HT-29 (cell line): ENCODE measurements around the gene KCTD12. TPM values are rescaled to one million over a fixed set of nuclear protein-coding genes. Genes with fewer than 3 reads are reported as not detected.

Source experiments
- DNase-seq: peaks from one replicate; pipeline ENCODE4 v3.0.0-alpha.2; 2015; ENCODE audit warnings: low spot score
- total RNA-seq: library from RNA; depleted of rRNA; stranded (reverse); fragments of >200 nt; shearing (Covaris generic); gene quantifications from 2 replicates; pipeline ENCODE4 v1.2.3, GENCODE V29; 2014

The KCTD12 gene
- total RNA-seq, 1 experiment from 2014 or later: 7.4 TPM

DNA sequence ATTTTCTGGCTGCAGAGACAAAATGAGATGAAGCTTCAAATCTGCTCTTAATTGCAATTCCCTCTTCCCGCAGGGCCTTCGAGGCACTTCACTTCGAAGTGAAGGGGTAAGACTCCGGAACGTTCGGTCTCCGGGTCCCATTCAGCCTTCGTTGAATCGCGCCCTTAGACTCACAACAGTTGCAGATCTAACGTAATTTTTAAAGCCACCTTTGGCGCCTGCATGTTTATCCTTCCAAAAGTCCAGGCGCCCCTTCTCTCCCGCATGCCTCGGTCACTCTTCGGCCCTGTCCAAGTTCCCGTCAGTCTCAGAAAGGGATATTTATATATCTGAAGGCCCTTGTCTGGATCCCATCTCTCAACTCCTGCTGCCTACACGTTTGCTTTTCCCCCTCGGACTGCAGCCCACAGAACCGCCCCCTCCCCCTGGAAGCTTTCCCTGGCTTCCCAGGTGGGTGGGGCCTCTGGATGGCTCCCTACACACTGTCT lies 915 bp upstream of the KCTD12 start:
- no peak for DNase-seq

DNA sequence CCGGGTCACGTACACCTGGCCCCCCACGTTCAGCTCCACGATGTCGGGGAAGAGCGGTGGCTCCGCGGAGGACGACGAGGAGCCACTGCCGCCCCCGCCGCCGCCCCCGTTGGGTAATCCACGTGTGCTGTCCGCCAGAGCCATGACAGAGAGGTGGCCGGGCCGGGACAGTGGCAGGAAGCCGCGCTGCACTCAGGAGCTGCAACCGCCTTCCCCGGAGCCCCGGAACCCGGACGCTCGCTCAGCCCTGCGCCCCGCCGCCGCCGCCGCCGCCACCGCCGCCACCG lies 257 bp downstream of the KCTD12 start:
- DNase-seq: no peak

DNA sequence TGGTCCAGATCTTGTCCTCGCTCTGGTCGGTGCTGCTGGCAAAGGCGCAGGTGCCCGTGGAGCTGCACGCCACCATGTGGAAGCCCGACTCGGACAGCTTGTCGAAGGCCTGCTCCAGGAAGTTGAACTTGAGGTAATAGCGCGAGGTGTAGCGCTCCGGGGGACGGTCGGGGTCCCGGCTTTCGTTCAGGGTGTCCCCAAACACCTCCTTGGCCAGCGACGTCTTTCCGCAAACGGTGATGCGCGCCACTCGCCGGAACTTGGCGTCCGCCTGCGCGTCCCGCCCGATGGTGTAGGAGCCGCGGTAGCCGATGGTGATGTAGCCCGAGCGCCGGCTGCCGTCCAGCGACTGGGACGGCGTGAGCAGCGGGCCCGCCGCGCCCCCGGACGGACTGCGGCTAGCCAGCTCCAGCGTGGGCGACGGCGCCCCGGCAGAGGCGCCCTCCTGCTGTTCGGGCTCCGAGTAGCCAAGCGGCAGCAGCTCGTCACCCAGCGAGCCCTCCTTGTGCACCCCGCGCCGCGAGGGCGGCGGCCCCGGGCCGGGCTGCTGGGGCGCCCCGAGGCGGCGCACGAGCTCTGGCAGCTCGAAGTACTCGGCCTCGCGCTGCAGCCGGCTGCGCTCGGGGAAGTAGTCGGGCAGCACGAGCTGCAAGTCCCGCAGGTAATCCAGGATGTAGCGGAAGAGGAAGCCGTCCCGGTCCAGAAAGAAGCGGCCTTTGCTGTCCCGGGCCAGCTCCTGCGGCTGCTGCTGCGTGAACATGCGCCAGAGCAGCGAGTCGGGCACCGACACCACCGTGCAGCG lies 801 bp downstream of the KCTD12 start:
- DNase-seq: peak; percentile 80

DNA sequence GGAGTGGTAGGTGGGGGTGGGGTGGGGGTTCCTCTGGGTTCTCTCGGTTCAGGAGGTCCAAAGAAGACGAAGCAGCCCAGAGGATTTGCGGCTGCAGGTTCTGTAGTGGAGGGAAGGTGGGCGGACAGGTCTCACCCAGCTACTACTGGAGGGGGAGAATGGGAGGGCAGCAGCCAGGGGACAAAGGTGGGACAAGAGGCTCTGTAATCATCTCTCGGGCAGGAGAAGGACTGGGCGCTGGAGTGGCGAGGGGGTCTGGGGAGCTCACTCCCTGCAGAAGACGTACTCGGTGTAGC lies 1.4 kb downstream of the KCTD12 start:
- no peak for DNase-seq

DNA sequence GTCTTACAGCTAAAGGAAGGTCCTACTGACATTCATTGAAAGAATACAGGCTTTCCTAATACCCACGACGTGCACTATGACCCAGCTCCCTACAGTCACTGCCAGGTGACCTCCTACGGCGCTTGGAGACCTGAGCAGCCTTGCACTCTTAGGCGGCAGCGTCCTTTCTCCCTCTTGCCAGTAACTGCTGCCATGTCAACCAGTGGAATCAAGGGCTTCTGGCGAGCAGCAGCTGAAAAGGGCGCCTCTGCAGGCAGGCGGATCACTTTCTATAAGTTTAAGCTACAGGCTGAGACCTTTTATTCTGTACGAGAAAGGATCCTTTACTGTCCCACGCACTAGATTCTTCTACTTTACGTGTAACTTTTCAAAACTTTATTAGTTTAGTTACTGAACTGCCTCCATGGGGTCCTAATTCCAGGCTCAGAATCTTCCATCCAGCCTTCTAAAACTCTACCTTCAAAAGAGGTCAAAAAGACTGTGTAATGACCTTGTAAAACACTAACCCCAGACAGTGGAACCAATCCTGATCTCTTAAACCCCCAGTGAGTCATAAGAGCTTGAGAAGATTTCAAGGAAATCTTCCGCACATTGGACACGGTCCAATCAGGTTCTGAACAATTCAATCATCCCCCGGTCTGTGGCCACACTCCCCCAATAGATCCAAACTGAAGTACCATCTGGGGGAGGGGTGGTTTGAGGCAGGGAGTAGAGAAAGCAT lies 1.9 kb downstream of the KCTD12 start:
- peak; percentile 62 for DNase-seq

DNA sequence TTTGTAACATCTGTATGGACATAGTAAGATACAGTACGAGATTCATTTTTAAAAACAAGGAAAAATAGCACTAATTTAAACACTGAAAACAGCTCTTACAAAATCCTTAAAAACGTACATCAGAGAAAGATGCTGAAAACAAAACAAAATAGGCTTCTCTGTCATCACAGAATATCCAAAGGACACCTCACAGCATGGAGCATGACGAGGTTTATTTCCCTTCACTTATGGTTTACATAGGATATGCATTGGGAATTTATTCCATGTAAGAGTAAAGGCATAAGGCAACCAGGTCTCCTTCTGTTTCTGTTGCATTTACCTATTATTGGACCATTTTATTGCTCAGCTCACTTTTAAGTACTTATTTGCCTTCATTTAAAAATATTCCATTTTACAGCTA lies 3.0 kb downstream of the KCTD12 start:
- no peak for DNase-seq

DNA sequence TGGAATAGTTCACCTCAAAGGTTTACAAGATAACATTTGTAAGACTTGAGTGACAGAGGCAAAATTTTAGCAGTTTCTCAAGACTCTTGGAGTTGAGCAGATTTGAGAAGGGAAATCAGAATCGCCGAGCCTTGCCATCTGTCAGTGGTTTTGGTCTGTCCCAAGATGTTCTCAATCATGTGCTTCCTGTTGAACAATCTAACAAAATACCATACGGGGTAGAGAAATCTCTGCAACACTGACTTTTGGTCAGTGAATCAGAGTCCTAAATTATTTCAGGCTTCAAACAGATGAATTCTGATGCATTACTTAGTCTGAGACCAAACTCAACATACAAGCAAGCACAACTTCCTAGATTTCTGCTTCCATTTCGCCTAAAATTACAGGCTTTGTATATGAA lies 3.8 kb downstream of the KCTD12 start:
- no peak for DNase-seq

DNA sequence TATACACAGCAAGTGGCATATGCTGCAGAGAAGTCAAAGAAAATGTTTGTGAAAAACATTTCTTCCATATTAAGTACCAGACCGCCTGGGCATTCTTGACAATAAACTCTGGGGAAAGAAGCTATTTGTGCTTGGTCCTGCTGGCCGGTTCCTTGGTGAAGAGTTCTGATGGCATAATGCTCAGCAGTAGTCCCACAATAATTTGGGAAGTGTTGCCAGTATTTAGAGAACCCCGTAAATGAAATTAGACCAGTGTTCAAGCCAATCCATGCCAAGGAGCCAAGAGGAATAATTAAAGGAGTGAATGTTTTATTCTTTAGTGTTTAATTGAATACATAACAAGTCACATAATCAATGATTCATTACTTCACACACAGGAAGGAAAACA lies 6.3 kb downstream of the KCTD12 start:
- DNase-seq: peak; percentile 5

DNA sequence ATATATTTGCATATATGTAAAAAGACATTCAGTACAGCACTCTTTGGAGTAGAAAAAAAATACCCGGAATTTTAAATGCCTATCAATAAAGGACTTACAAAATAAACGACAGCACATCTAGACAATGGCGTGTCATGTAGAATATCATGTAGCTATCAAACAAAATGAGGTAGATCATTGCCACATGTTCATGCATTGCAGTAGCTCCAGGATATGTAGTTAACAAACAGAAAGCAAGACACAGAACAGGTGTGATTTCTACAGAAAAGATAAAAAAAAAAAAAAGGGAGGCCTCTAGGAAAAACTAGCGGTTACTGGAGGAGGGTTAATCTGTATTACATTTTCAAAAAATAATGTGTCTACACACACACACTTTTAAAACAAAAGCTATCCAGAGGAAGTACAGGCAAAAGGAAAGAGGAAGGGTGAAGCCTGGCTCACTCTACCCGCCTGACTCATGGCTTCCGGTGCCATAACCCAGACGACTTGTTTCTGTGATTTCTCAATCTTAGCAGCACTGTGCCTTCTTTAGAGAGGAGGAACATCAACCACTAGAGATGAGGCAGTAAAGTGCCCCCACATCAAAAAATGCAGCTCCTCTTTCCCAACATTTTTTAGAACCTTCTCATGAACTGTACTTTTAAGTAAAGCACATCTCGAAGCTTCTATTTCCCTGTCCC lies 6.9 kb downstream of the KCTD12 start:
- peak; percentile 66 for DNase-seq

DNA sequence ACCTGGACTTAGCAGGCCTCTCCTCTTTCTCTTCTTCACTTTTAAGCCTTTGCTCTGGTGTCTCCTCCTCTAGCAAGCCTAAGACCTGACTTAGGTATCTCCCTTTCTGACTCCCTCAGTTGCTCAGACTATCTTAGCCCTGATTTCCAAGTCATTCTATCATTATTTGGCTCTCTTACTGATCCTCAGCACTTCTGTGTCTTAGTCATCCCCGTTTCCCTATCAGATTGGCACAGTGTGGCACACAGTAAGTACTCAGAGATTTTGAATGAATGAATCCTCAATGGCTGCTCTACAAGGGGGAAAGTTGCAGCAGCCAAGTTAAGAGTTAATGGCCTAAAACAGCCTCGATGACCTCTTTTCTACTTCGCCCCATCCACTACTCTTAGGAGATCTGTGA lies 8.2 kb downstream of the KCTD12 start:
- no peak for DNase-seq

DNA sequence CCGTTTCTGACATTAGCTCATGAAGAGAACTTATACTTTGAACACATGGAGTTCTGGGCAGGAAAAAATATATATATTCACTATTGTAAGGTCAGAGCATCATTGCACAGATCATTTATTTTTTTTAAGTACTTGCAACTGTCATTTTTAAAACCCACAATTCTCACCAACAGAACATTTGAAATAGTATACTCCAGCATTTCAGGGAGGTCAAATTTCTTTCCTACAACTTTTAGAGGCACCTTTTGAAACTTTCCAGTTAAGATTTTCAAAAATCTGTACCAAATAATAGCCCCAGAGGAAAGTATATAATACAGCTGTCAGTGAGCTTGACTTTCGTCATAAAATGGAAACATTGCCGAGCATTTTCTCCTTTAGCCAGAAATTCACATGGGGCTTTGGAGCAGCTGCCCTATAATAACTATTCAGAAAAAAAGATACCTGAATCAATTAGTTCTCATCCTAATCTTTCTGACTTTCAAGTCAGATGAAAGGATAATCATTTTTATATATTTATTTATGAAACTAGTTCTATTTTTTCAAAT lies 10.9 kb downstream of the KCTD12 start:
- DNase-seq: no peak

DNA sequence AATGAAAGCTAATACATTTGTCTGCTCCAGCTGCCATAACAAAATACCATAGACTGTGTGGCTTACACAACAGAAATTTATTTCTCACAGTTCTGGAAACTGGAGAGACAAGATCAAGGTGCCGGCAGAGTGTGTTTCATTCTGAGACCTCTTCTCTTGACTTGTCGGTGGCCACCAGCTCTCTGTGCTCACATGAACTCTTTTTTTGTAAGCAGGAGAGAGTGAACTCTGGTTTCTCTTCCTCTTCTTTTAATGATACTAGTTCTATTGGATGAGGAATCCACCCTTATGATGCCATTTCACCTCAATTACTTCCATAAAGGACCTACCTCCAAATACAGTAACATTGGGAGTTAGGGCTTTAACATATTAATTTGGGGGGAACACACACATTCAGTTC lies 11.7 kb downstream of the KCTD12 start:
- DNase-seq: no peak

DNA sequence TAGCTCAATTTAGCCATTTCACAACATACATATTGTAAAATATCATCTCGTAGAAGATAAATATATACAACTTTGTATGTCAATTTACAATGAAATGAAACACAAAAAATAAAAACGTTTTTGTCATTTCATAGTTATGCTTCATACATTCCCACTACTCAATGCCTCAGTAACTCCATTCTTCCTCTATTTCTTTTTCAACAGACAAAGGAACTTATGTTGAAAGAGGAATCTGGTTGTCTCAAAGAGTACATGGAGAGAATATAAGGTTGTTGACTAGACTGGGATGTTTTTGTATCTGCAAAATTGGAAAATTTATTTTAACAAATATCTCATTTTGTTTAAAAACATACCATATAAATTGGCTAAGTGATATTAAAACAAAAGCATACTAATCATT lies 12.8 kb downstream of the KCTD12 start:
- DNase-seq: no peak

DNA sequence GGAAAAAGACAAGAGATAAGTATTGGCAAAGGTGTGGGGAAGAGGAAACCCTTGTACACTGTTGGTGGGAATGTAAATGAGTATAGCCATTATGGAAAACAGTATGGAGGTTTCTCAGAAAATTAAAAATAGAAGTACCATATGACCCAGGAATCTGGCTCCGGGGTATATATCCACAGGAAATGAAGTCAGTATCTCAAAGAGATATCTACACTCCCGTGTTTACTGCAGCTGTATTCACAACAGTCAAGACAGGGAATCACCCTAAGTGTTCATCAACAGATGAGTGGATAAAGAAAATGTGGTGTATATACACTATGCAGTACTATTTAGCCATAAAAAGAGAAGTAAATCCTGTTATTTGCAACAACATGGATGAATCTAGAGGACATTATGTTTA lies 13.5 kb downstream of the KCTD12 start:
- no peak for DNase-seq

DNA sequence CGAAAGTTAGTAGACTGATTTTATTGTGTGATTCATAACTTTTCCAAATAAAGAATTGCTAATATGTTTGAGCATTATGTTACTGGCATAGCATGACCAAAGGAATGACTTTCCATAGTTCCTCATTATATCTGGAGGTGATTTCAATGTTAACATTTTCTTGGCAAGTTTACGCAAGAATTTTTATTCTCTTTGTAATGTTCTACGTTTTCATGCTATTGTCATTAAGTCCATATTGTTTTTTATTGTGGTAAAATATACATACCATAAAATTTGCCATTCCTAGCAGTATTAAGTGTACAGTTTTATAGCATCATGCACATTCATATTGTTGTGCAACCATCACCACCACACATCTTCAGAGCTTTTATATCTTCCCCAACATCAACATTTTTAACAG lies 14.8 kb downstream of the KCTD12 start:
- DNase-seq: no peak

DNA sequence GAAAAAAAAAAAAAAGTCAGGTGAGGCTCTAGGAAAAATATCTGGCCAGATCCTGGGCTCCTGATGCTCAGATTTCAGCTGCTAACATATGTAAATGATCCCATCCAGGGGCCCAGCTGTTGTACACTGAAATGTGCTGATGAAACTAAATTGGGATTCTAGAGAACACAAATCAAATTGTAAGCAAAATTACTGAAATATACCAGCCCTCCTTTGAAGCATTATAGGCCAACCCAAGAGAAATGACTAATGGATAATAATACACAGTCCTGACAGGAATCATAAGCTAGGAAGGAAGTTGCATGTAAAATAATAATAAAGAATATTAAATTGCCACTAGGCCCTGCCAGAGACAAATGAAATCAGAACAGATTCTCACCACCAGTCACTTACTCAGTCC lies 17.8 kb downstream of the KCTD12 start:
- no peak for DNase-seq

DNA sequence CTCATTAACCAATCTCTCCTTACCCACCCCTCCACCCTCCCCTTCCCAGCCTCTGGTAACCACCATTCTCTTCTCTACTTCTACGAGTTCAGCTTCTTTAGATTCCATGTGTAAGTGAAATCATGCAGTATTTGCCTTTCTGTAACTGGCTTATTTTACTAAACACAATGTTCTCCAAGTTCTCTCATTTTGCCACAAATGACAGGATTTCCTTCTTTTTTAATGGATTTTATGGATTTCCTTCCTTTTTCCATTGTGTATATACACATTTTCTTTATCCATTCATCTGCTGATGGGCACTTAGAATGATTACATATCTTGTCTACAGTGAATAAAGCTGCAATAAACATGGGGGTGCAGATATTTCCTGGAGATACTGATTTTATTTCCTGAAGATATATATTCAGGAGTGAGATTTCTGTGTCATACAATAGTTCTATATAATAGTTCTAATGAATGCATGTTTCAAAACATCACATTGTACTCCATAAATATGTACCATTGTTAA lies 20.2 kb downstream of the KCTD12 start:
- no peak for DNase-seq

DNA sequence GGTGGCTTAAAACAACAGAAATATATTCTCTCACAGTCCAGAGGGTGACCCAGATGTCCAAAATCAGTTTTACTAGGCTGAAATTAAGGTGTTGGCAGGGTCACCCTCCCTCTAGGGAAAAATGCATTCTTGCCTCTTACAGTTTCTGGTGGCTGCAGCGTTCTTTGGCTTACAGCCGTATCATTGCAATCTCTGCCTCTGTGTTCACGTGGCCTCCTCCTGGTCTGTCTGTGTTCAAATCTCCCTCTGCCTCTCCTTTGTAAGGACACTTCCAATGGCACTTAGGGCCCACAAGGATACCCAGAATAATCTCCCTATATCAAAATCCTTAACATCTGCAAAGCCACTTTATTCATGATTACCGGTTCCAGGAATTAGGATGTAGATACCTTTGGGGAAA lies 21.1 kb downstream of the KCTD12 start:
- no peak for DNase-seq

DNA sequence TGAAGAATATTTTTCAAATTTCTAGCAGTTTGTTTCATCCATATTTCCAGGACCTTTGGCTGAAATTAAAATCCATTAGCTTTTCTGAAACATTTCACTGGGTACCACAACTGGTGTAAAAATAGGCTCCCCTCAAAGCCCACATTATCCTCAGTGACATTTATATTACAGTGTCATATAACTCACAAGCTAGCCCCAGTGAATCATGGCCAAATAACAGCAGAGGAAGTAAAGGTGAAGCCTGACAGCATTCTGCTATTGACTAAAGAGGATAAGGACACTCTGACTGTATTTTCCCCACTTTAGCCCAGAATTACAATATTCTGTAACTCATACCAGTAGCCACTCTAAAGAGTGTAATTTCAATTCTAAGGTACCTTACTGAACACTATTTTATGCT lies 21.9 kb downstream of the KCTD12 start:
- DNase-seq: no peak

DNA sequence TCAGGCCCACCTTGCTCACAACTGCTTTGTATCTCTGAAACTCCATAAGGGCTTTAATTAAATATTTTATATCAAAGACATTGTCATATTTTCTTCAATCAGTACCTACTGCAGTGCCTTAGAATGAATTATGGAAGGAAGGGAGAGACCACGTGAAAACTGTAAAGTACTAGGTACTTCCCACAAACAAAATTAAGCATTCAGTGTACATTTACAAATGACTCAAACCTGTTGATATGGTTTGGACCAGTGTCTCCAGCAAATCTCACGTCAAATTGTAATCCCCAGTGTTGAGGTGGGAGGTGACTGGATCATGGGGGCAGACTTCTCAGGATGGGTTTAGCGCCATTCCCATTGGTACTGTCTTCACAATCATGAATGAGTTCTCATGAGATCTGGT lies 23.2 kb downstream of the KCTD12 start:
- no peak for DNase-seq

DNA sequence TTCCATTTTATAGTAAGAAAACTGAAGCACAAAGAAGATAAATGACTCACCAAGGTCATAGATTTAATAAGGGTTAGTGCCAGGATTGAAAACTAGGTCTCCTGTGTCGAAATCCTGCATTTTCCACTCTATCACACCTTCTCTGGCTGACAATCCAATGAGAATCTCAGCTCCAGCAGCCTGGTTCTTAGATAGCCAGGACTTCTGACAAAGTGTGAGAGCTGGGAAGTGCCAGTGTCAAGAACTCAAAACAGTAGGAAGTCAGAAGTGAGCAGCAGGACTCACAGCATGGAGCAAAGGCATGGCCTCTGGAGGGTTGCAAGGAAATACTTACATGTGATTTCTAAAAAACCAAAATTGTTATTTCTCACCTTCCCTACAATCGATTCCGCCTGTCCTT lies 24.3 kb downstream of the KCTD12 start:
- no peak for DNase-seq

DNA sequence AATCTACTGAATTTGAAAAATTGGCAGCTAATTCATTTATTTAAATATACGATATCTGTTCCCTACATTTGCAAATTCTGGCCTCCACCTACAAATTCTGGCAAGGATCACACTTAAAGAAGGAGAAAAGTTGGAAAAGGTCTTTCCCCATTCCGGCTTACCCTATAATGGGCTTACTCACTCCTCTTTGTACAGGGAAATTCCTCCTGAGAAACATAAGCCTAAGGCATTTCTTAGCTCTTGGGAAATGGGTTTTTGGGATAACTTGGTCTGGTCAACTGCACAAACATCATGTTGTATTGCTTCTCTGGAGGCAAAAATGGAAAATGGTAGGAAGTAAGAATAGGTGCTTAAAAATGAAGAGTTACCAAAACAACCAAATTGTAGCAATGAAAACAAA lies 25.5 kb downstream of the KCTD12 start:
- DNase-seq: no peak

DNA sequence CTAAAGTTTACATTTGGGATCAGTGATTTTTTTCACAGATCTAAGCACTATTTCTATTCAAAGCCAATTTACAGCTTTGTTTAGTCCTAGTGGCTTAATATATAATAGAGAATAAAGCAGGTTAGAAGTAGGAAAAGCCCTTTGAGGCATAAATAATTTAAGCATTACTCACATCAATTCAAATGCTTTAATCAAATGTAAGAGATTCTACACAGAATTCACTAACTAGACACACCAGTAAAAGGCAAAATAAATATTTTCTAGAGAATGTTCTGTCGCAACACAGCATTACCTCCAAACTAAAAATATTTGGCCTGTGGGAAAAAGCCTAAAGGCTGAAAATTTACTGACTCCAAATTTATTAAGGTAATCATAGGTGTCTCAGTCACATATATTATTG lies 31.3 kb downstream of the KCTD12 start:
- no peak for DNase-seq
